HG03469 (cell line): ENCODE measurements around the gene TRPV2.

Source experiments
- ATAC-seq: cut with Tn5 transposase; IDR thresholded peaks from one replicate; pipeline ENCODE4 v1.9.1; 2021; ENCODE audit warnings: mild to moderate bottlenecking, moderate library complexity, moderate number of reproducible peaks; ENCODE audit not compliant: unreplicated experiment

Gene TRPV2

DNA sequence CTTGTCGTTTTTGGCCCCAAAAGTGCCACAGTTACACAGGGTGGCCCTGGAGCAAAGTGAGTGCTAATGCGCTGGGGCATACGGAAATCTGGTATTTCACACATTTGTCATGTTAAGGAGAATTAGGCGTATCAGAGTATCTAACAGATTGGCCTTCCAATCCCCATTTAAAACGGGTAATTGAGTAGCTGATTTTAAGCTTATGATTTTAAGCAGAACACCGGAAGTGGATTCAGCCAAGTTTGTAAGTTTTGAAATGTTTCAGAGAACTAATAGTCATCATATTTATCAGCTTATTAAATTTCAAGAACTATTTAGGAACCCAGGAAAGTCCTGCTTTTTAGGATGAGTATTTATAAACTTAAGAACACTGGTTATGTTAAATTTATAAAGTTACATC is 57.2 kb downstream of the TRPV2 start:
- ATAC-seq, result no peak

GRCh38 chr17:16473044-16474011 is 58.0 kb downstream of the TRPV2 start:
- ATAC-seq, result no peak

DNA sequence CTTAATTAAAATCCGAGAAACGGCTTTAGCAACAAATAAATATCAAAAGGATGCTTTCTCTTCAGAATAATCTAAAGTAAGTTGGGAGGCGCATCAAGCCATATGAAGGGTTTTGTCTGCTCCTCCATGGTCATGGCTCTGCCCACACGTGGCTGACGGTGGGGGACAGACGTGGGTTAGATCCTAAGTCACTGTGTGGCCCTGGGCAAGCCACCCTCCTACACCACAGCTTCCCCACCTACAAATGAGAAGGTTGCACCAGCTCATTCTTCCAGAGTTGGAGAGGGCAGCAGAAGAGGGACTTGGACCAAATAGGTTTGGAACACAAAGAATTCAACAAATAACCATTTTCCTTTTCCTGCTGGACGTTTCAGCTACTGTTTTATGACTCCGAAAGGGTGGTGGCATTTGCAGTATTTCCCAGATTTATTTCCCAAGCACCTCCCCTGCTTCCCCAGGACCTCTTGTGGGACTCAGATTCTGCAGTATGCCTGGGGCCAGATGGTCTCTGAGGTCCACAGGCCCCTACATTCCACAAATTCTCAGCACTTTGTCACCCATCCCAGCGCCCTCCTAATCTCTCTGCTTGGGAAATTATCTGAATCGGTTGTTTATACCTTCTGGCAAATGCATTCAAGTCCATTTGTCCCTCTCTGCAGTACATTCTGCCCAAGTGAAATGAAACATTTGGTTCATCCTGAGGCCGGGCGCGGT is 58.8 kb downstream of the TRPV2 start:
- ATAC-seq, result no peak

DNA sequence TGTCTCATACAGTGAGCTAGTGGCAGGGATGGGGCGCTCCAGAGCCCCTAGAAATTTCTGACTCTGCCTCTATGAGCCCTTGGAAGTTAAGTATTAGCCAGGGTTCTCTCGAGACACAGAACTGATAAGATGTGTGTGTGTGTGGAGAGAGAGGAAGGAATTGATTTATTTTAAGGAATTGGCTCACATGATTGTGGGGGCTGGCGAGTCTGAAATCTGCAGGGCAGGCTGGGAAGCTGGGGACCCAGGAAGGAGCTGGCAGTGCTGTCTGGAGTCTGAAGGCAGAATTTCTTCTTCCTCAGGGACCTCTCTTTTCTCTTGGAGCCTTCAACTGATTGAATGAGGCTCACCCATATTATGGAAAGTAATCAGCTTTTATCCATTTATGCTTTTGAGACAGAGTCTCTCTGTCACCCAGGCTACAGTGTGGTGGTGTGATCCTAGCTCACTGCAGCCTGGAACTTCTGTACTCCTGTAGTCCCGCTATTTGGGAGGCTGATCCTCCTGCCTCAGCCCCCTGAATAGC is 59.9 kb downstream of the TRPV2 start:
- no peak for ATAC-seq

GRCh38 chr17:16477255-16477654 is 61.9 kb downstream of the TRPV2 start:
- no peak for ATAC-seq

DNA sequence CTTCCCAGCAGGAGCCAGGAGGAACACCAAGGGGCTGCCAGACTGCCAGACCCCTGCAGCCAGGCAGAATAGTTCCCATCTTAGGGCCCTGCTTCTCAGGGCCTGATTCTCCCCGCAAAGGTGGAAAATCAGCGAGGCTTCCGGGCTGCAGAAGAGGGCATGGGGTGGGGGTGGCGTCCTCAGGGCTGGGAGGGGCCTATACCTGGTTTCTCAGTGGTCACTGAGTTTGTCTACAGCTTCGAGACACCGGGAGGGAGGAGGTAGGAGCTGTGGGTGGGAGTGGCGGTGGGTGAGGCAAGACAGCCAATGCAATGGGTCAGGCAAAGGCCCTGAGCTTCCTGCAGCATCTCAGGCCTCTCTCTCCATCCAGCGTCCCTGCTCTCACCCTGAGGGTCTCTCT is 62.3 kb downstream of the TRPV2 start:
- no peak for ATAC-seq

DNA sequence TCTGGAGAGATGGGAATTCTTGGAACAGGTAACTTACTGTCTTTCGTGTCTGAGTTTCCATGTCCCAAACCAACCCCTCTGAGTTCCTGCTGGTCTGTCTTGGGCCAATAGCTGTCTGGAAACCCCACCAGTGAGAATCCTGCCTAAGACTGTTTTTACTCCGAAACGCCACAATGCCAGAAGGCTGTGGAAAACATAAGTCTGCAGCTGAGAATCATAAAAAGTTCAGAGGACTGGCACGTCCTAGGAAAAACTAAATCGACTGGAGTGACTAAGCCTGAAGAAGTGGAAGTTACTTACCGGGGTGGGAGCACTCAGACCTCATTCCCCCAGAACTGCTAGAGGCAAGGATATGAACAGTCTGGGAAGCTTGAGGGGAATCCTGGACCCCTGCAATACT is 63.3 kb downstream of the TRPV2 start:
- no peak for ATAC-seq

DNA sequence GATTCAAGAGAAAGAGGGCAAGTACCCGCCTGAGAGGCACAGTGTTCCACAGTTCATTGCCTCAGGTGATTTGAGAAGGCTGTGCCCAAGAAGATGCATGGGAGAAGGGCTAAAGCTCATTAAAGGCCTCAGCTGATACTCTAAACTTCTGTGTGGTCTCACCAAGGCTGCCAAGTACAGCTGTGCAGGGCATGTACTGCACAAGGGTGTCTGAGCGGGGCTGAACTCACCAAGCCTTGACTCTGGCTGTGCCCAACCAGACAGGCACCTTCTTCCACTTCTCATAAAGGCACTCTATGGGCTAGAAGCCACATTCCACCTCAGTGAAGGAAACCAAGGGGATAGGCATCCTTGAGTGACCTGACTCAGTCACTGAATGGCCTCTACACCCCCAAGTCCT is 63.9 kb downstream of the TRPV2 start:
- ATAC-seq, result no peak

GRCh38 chr17:16480995-16481394 is 65.6 kb downstream of the TRPV2 start:
- no peak for ATAC-seq

- no peak for ATAC-seq
Observed at GRCh38 chr17:16482253-16482652, 66.9 kb downstream of the TRPV2 start.

- ATAC-seq, result no peak
Observed at GRCh38 chr17:16483021-16483645, 67.8 kb downstream of the TRPV2 start.

- ATAC-seq, result no peak
Observed at GRCh38 chr17:16484445-16485175, 69.2 kb downstream of the TRPV2 start.
